Measurements from ENCODE around the gene BICD1.
A peak's percentile ranks its signal among the peaks of the same experiment; 100 is the strongest.

Gene BICD1

GRCh38 chr12:32110417-32110816 is 3.8 kb downstream of the BICD1 start:
- H3K27me3 Mint-ChIP-seq = peaks cover 17% of the 10 kb centered on the region
- no peak overlapping the region for H3K4me3 Mint-ChIP-seq
- H3K27ac Mint-ChIP-seq = no peak overlapping the region

GRCh38 chr12:32110942-32111341 is 4.3 kb downstream of the BICD1 start:
- H3K36me3 Mint-ChIP-seq (ENCODE audit: low read depth) = peaks cover 9% of the 10 kb centered on the region
- H3K4me3 Mint-ChIP-seq = no peak overlapping the region
- H3K27me3 Mint-ChIP-seq = peaks cover 12% of the 10 kb centered on the region
- intact Hi-C loops (cut with micrococcal nuclease) = no loop called here
- H3K4me1 Mint-ChIP-seq (ENCODE audit: low read depth) = peaks cover 26% of the 10 kb centered on the region
- H3K9me3 Mint-ChIP-seq = no peaks in the 10 kb centered on the region
- H3K27ac Mint-ChIP-seq = no peak overlapping the region

More at GRCh38 chr12:32110417-32110816, 3.8 kb downstream of the BICD1 start:
- H3K36me3 Mint-ChIP-seq (ENCODE audit: low read depth) = peaks cover 9% of the 10 kb centered on the region
- H3K4me1 Mint-ChIP-seq (ENCODE audit: low read depth) = peaks cover 23% of the 10 kb centered on the region
- H3K9me3 Mint-ChIP-seq = no peaks in the 10 kb centered on the region
- intact Hi-C loops (cut with micrococcal nuclease) = no loop called here

DNA sequence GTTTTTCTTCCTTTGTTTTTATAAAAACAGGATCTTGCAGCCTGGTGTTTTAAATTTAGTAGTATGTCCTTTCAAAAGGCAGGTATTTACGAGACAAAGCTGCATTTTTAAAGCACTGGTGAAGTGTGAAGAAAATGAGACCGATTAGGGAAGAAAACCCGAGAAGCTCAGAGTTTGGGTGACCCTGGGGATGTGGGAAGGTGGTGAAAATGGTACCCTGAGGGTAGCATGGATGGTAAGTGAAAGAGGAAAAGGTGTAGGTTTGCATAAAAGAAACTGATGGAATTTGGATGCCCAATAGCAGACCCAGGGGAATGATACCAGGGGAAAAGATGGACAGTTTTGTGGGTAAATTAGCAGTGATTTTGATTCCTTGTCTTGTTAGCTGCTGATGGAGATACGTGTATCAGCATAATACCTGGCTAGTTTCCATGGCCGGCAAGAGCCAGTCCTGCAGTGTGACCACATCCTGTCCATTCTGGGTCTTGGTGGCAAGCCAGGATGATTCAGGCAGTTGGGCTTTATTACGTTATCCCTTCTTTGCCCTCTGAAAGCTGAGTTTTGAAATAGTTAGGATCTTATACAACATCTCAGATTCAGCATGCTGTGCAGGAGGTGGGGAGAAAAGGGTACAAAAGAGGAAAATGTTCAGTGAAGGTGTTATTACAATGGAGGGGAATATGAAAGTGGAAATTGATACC is 8.9 kb downstream of the BICD1 start:
- H3K4me1 Mint-ChIP-seq (ENCODE audit: low read depth) = peaks cover 14% of the 10 kb centered on the region
- no peak overlapping the region for H3K27ac Mint-ChIP-seq
- intact Hi-C loops (cut with micrococcal nuclease) = no loop called here
- H3K36me3 Mint-ChIP-seq (ENCODE audit: low read depth) = no peaks in the 10 kb centered on the region
- no peak overlapping the region for H3K4me3 Mint-ChIP-seq
- no peaks in the 10 kb centered on the region for H3K27me3 Mint-ChIP-seq
- no peaks in the 10 kb centered on the region for H3K9me3 Mint-ChIP-seq

GRCh38 chr12:32116897-32117296 is 10.2 kb downstream of the BICD1 start:
- Mint-ChIP-seq H3K4me3 (no peak overlapping the region), H3K27ac (no peak overlapping the region), H3K36me3 (ENCODE audit: low read depth) (no peaks in the 10 kb centered on the region), H3K4me1 (ENCODE audit: low read depth) (peaks cover 14% of the 10 kb centered on the region), H3K27me3 (no peaks in the 10 kb centered on the region), H3K9me3 (no peaks in the 10 kb centered on the region)
- intact Hi-C loops (cut with micrococcal nuclease) = no loop called here

GRCh38 chr12:32117316-32117715 is 10.7 kb downstream of the BICD1 start:
- intact Hi-C loops (cut with micrococcal nuclease) = no loop called here
- H3K4me1 Mint-ChIP-seq (ENCODE audit: low read depth) = peaks cover 14% of the 10 kb centered on the region
- H3K27ac Mint-ChIP-seq = no peak overlapping the region
- no peaks in the 10 kb centered on the region for H3K9me3 Mint-ChIP-seq
- H3K36me3 Mint-ChIP-seq (ENCODE audit: low read depth) = no peaks in the 10 kb centered on the region
- no peak overlapping the region for H3K4me3 Mint-ChIP-seq
- no peaks in the 10 kb centered on the region for H3K27me3 Mint-ChIP-seq

- Mint-ChIP-seq H3K36me3 (ENCODE audit: low read depth) (no peaks in the 10 kb centered on the region), H3K4me1 (ENCODE audit: low read depth) (peaks cover 14% of the 10 kb centered on the region), H3K27me3 (no peaks in the 10 kb centered on the region), H3K27ac (no peak overlapping the region), H3K4me3 (no peak overlapping the region), H3K9me3 (no peaks in the 10 kb centered on the region)
- intact Hi-C loops (cut with micrococcal nuclease) = no loop called here
Measured at GRCh38 chr12:32118806-32119205, 12.2 kb downstream of the BICD1 start.

GRCh38 chr12:32120419-32120818 is 13.8 kb downstream of the BICD1 start:
- Mint-ChIP-seq H3K36me3 (ENCODE audit: low read depth) (no peaks in the 10 kb centered on the region), H3K27me3 (no peaks in the 10 kb centered on the region), H3K27ac (no peak overlapping the region), H3K4me3 (no peak overlapping the region), H3K4me1 (ENCODE audit: low read depth) (peaks cover 11% of the 10 kb centered on the region), H3K9me3 (no peaks in the 10 kb centered on the region)
- intact Hi-C loops (cut with micrococcal nuclease) = no loop called here

GRCh38 chr12:32124637-32125036 is 18.0 kb downstream of the BICD1 start:
- Mint-ChIP-seq H3K27ac (peak overlapping the region; percentile 4), H3K4me1 (ENCODE audit: low read depth) (no peaks in the 10 kb centered on the region), H3K36me3 (ENCODE audit: low read depth) (no peaks in the 10 kb centered on the region), H3K9me3 (no peaks in the 10 kb centered on the region), H3K27me3 (no peaks in the 10 kb centered on the region), H3K4me3 (no peak overlapping the region)
- intact Hi-C loops (cut with micrococcal nuclease) = no loop called here

- H3K27me3 Mint-ChIP-seq = no peaks in the 10 kb centered on the region
- no peak overlapping the region for H3K4me3 Mint-ChIP-seq
- H3K27ac Mint-ChIP-seq = no peak overlapping the region
- no peaks in the 10 kb centered on the region for H3K4me1 Mint-ChIP-seq (ENCODE audit: low read depth)
- intact Hi-C loops (cut with micrococcal nuclease) = no loop called here
- no peaks in the 10 kb centered on the region for H3K9me3 Mint-ChIP-seq
- H3K36me3 Mint-ChIP-seq (ENCODE audit: low read depth) = no peaks in the 10 kb centered on the region
Measured at GRCh38 chr12:32125455-32126084, 18.9 kb downstream of the BICD1 start.

DNA sequence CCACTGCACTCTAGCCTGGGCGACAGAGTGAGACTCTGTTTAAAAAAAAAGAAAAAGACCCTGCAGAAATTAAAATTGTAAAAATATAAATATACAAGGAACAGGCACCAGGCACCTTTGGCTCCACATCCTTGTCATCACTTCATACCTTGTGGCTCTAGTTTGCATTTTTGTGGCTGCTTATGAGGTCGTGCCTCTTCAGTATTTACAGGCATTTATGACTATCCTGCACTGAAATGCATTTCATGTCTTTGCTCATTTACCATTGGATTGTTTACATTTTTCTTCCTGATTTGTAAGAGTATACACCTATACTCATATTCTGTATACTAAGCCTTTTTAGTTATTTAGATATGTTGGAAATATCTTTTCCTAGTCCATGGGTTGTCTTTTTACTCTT is 20.1 kb downstream of the BICD1 start:
- no peaks in the 10 kb centered on the region for H3K27me3 Mint-ChIP-seq
- no peaks in the 10 kb centered on the region for H3K4me1 Mint-ChIP-seq (ENCODE audit: low read depth)
- H3K4me3 Mint-ChIP-seq = no peak overlapping the region
- H3K36me3 Mint-ChIP-seq (ENCODE audit: low read depth) = no peaks in the 10 kb centered on the region
- H3K9me3 Mint-ChIP-seq = no peaks in the 10 kb centered on the region
- intact Hi-C loops (cut with micrococcal nuclease) = no loop called here
- H3K27ac Mint-ChIP-seq = no peak overlapping the region

- Mint-ChIP-seq H3K36me3 (ENCODE audit: low read depth) (no peaks in the 10 kb centered on the region), H3K27me3 (no peaks in the 10 kb centered on the region), H3K4me3 (no peak overlapping the region), H3K27ac (no peak overlapping the region), H3K4me1 (ENCODE audit: low read depth) (peaks cover 12% of the 10 kb centered on the region), H3K9me3 (no peaks in the 10 kb centered on the region)
- intact Hi-C loops (cut with micrococcal nuclease) = no loop called here
Measured at GRCh38 chr12:32131666-32132065, 25.0 kb downstream of the BICD1 start.

DNA sequence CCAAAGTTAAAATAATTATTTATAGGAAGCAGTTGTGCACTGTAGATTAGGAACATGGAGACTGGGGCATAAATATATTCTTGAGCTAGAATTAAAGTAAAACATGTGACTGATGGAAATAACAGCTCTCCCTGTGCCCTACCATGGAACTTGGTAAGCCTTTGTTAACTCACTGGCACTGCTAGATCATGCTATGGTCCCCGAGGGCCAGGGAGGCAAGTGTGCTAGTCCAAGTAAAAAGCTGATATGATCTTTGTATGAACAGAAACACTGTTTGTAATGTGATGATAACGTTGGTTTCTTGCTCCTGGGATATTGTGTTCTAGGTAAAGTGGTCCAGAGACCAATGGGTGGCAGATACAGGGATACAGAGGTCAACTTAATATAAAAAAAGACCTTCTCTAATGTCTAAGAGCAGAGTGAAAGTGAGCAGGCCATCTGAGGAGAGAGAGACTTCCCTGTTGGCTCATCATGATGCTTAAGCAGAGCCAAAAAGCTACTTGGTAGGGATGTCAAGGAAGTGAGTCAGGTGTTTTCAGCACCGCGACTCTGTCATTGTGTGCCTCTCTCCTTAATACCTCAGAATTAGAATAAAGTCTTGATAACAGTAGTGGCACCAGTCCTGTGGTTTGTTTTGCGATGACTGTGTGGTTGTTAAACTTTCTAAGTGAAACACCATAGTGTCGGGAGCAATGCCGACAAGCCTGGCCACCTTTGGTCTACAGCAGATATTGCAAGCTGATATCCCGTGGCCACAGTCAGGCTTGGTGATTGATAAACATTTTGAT is 27.6 kb downstream of the BICD1 start:
- H3K4me1 Mint-ChIP-seq (ENCODE audit: low read depth) = peaks cover 16% of the 10 kb centered on the region
- H3K4me3 Mint-ChIP-seq = no peak overlapping the region
- H3K36me3 Mint-ChIP-seq (ENCODE audit: low read depth) = no peaks in the 10 kb centered on the region
- no peaks in the 10 kb centered on the region for H3K9me3 Mint-ChIP-seq
- intact Hi-C loops (cut with micrococcal nuclease) = no loop called here
- no peak overlapping the region for H3K27ac Mint-ChIP-seq
- H3K27me3 Mint-ChIP-seq = no peaks in the 10 kb centered on the region

DNA sequence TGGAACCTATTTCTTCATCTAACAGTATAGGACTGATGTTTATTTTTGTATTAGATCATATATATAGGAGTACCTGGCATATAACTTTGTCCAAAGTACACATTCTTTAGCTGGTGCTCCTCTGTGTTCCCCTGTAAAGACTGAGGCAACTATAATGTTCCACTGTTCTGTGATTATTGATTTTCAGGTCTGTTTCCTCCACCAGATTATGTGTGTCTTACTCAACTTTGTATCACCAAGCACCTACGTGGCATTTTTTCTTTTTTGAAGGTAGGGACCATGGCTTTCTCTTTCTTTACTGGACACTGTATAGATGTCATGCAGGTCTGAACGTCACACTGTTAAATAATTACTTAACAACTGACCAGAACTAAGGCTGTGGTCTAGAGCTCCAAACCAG is 29.3 kb downstream of the BICD1 start:
- intact Hi-C loops (cut with micrococcal nuclease) = no loop called here
- no peak overlapping the region for H3K4me3 Mint-ChIP-seq

DNA sequence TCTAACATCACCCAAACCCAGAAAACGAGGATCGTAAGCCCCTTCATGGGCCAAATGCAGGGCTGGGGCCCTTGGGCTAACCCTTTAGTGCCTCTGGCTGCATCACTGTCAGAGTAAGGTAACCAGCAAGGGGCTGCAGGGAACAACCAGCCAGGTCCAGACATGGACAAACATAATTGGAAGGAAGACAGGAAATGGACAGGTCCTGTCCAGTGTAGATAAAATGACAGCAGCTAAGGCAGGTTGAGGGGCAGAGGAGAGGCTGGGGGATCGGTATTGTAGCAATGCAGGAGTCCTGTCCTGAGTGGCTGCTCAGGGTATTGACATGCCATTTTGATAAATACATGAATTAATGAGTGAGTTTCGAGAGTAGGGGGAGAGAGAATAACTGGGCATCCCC is 29.8 kb downstream of the BICD1 start:
- Mint-ChIP-seq H3K4me1 (ENCODE audit: low read depth) (peaks cover 23% of the 10 kb centered on the region), H3K27ac (no peak overlapping the region), H3K9me3 (no peaks in the 10 kb centered on the region), H3K27me3 (no peaks in the 10 kb centered on the region), H3K36me3 (ENCODE audit: low read depth) (no peaks in the 10 kb centered on the region), H3K4me3 (no peak overlapping the region)
- intact Hi-C loops (cut with micrococcal nuclease) = no loop called here

More for the DNA sequence above, 29.3 kb downstream of the BICD1 start:
- Mint-ChIP-seq H3K9me3 (no peaks in the 10 kb centered on the region), H3K4me1 (ENCODE audit: low read depth) (peaks cover 23% of the 10 kb centered on the region), H3K27ac (no peak overlapping the region), H3K36me3 (ENCODE audit: low read depth) (no peaks in the 10 kb centered on the region), H3K27me3 (no peaks in the 10 kb centered on the region)

Data from dendritic cell treated with granulocyte-macrophage colony-stimulating factor and Interleukin-4, amounts not matched to agents 40 ng/mL and 50 ng/mL, for 4 days (primary cell).